GM12873 (cell line): ENCODE data around the gene AMBP.

ENCODE experiments used
- TF ChIP-seq, protein P1 (sequence below): IDR thresholded peaks from 2 replicates; pipeline ENCODE4 v1.5.1; 2012; ENCODE audit warnings: low read depth, mild to moderate bottlenecking, moderate library complexity, low read length, control low read depth; ENCODE audit not compliant: insufficient read depth; ENCODE audit errors: missing control alignments

Gene AMBP

DNA sequence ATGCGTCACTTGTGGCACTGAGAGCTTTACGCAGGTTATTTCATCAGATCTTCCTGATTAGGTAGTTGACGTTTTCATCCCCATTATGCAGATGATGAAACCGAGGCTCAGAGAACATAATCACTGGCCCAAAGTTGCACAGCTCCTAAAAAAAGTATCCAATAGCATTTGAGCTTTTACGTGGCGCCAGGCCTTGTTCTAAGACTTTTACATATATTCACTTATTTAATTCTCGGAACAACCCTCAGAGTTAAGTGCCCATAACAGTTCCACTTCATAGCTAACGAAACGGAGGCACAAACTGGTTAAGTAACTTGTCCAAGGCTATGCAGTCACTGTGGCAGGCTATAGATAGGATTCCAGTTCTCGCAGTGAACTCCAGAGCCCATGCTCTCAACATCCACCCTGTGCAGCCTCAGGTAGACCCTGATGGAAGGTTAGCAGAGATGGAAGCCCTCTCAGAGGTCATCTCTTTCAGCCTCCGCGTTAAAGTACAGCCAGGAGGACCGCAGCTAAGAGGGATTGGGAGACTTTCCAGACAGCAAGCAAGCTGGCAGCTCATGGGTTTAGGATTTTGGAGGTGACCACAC is 39.3 kb downstream of the AMBP start:
- TF ChIP-seq, protein P1, sequence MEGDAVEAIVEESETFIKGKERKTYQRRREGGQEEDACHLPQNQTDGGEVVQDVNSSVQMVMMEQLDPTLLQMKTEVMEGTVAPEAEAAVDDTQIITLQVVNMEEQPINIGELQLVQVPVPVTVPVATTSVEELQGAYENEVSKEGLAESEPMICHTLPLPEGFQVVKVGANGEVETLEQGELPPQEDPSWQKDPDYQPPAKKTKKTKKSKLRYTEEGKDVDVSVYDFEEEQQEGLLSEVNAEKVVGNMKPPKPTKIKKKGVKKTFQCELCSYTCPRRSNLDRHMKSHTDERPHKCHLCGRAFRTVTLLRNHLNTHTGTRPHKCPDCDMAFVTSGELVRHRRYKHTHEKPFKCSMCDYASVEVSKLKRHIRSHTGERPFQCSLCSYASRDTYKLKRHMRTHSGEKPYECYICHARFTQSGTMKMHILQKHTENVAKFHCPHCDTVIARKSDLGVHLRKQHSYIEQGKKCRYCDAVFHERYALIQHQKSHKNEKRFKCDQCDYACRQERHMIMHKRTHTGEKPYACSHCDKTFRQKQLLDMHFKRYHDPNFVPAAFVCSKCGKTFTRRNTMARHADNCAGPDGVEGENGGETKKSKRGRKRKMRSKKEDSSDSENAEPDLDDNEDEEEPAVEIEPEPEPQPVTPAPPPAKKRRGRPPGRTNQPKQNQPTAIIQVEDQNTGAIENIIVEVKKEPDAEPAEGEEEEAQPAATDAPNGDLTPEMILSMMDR: no peak

DNA sequence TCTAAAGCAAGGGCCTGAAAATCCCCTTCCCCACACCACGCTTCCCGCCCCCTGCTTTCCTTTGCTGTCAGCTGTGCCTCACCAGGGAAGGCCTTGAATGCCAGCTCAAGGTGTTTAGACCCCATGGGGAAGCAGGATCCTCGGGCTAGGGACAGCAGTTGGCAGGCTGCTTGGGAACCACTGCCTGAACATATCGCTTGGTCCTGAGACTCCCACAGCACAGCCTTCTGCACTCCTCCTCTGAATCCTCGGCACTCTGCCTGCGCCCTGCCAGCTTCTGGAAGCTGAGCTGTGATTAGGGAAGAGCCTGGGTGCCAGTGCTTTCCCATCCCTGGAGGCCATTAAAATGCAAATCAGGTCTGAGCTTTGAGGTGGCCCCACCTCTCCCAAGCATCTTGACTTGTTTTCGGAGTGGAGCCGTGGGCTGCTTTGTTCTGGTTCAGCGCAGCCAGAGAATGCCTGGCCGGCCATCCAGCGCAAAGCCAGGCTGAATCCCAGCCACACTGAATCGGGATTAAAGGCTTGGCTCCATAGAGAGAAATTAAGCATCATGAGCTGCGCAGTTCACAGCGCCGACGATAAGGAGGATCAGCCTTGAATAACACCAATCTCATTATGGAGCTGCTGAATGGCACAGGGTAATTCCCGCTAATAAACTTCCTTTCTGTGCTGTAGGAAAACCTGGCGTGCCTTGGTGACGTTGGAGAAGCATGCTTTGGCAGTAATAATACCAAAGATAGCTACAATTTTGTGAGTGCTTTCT is 40.0 kb downstream of the AMBP start:
- TF ChIP-seq, protein P1: no peak

DNA sequence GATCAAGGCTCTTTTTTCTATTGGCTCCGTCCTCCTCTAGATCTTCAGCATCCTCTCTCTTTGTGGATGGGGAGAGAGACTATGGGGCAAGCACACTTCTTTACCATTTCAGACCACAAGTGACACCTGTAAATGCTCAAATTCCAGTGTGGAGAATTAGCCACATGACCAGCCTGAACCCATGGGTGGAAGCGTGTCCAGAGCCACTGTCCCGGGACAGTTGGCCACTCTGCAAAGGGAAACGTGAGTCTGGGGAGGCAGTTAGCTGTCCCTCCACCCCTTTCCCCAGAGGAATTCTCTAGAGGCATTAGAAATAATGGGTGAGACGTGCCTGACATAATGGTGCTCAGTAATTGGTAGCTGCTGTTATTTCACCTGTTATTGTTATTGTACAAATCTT is 40.9 kb downstream of the AMBP start:
- TF ChIP-seq, protein P1: no peak

DNA sequence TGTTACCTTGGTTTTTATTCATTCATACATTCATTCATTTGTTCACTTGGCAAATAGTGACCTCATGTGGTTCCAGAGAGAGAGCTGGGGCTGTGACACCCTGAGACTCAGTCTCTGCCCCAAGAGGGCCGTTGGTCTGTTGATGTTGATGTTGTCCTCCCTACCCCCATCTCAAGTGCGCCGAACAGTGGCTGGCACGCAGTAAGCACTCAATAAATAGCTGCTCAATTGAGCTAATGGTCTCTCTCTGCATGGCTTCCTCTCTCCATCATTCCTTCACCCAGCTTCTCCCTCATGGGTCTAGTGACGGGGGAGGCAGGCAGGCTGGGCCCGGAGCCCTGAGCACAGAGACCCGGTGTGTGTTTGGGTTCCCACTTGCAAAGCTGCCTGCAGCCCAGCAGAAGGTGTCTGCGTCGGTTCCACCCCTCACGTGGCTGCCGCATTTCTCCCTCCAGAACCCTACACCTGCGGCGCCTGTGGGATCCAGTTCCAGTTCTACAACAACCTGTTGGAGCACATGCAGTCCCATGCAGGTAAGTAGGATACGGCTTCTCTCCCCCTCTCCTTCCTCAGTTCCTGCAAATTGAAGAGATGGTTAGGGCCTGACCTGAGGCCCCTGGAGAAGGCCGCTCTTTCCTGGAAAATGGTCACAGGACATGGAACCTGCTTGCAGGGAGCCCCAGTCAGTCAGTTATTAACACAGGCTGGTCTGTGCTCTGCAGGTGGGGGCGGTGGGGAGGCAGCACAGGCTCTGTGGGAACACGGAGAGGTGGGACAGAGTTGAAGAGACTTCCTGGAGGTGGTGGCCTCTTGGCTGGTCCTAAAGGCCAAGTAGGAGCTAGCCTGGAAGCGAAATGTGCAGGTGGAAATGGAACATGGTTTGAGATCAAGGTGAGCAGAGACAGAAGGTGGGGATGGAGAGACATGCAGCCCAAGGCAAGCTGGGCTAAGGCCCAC is 42.0 kb downstream of the AMBP start:
- TF ChIP-seq, protein P1: no peak

DNA sequence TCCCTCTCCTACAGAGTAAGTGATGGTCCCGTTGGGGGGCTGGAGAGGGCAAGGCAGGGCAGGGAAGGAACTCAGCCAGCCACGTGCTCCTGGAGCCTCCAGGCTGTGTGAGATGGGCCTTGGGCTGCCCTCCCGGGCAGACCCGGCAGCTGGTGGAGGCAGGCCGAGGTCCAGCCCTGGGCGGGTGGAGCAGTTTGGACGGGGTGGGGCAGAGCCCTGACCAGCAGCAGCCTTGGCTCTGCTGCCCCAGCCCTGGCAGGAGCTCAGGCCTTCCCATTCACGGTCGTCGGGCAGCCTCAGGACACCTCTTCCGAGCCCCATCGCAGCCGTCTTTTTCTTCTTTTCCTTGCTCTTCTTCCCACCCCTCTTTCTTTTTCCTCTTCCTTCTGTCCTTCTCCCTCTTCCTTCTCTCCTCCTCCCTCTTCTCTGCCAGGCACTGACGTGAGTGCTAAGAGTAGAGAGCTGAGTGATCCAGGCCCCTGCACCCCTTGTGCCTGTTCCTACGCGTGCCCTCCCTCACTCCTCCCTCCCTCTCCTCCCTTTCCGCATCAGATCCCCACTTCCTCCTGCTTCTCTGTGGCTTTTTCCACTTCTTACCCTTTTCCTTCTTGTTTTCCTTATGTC is 42.8 kb downstream of the AMBP start:
- TF ChIP-seq, protein P1: no peak

DNA sequence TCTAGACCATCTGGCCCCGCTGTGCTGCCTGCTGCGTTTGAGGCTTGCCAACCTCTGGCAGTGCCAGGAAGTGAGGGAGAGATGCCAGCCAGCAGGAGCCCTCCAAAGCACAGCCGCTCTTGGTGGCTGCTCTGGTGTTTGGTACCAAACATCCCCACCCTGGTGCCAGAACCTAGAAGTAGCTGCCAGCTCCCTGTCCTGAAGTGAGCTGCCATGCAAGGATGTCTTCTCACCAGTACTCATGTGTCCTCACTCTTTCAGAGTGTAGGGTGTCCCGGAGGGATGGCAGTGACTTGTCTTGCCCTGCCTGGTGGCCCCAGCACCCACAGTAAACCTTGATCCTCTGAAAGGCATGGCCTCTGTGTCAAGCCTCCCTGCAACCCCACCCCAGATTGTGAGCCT is 43.4 kb downstream of the AMBP start:
- TF ChIP-seq, protein P1: no peak
